GM19043 (cell line): ENCODE measurements around the gene ATP5F1E.
"Not testable (repeated sequence)": the region's sequence is repeated elsewhere in the genome, so short reads cannot be mapped to it uniquely, and the experiment has no call there.

ENCODE experiments used
- ATAC-seq: cut with Tn5 transposase; IDR thresholded peaks from one replicate; pipeline ENCODE4 v1.9.1; 2021; ENCODE audit warnings: low read depth; ENCODE audit not compliant: unreplicated experiment

Gene ATP5F1E

GRCh38 chr20:58993332-58994248 lies 38.5 kb downstream of the ATP5F1E start:
- ATAC-seq, result no peak

GRCh38 chr20:58992911-58993310 lies 39.2 kb downstream of the ATP5F1E start:
- no peak for ATAC-seq

- ATAC-seq, result no peak
These were observed 40.4 kb downstream of the ATP5F1E start for GRCh38 chr20:58991715-58992114.

- no peak for ATAC-seq
These were observed 41.3 kb downstream of the ATP5F1E start for GRCh38 chr20:58990651-58991445.

GRCh38 chr20:58989196-58989595 lies 42.9 kb downstream of the ATP5F1E start:
- no peak for ATAC-seq

GRCh38 chr20:58988565-58988882 lies 43.6 kb downstream of the ATP5F1E start:
- ATAC-seq, result no peak

- no peak for ATAC-seq
These were observed 44.2 kb downstream of the ATP5F1E start for GRCh38 chr20:58987790-58988564.

- no peak for ATAC-seq
These were observed 45.1 kb downstream of the ATP5F1E start for GRCh38 chr20:58986968-58987517.

- no peak for ATAC-seq
These were observed 45.7 kb downstream of the ATP5F1E start for GRCh38 chr20:58986286-58986967.

- no peak for ATAC-seq
These were observed 46.5 kb downstream of the ATP5F1E start for GRCh38 chr20:58985656-58986055.

- ATAC-seq, result no peak
These were observed 47.4 kb downstream of the ATP5F1E start for GRCh38 chr20:58984691-58985090.

GRCh38 chr20:58983115-58983468 lies 49.0 kb downstream of the ATP5F1E start:
- ATAC-seq, result not testable (repeated sequence)

- no peak for ATAC-seq
These were observed 49.6 kb downstream of the ATP5F1E start for GRCh38 chr20:58982406-58983114.

GRCh38 chr20:58981628-58982364 lies 50.3 kb downstream of the ATP5F1E start:
- no peak for ATAC-seq

- ATAC-seq, result peak; percentile 56
These were observed 51.2 kb downstream of the ATP5F1E start, which contains the start of gene NELFCD for GRCh38 chr20:58980711-58981627. TSS of gene NELFCD (plus strand) at chr20:58981256. CDS start at chr20:58981310, 54 bp downstream.

GRCh38 chr20:58978351-58979190 lies 53.6 kb downstream of the ATP5F1E start:
- ATAC-seq, result no peak
